Dermis microvascular lymphatic vessel endothelial cell (primary cell): ENCODE measurements around the gene ZNF576. TPM values are rescaled to one million over a fixed set of nuclear protein-coding genes. Genes with fewer than 3 reads are reported as not detected.
"Not testable (repeated sequence)": the region's sequence is repeated elsewhere in the genome, so short reads cannot be mapped to it uniquely, and the experiment has no call there.

Experiments used
- DNase-seq, 2 donors: peaks; one replicate each; pipeline versions ENCODE4 v3.0.0 to v3.0.0-alpha.2; 2010; ENCODE audit warnings: low read depth in 2 of 2
- total RNA-seq: library from RNA; depleted of rRNA; stranded (reverse); fragments of >200 nt; gene quantifications from 2 replicates; pipeline ENCODE4 v1.2.1, GENCODE V29; 2014

ZNF576 gene
- total RNA-seq, 1 donor from 2014 or later, result 6.7 TPM

- DNase-seq, result peak; percentile 22 to 50
Measured at GRCh38 chr19:43625918-43626579, 29.7 kb downstream of the ZNF576 start.

DNA sequence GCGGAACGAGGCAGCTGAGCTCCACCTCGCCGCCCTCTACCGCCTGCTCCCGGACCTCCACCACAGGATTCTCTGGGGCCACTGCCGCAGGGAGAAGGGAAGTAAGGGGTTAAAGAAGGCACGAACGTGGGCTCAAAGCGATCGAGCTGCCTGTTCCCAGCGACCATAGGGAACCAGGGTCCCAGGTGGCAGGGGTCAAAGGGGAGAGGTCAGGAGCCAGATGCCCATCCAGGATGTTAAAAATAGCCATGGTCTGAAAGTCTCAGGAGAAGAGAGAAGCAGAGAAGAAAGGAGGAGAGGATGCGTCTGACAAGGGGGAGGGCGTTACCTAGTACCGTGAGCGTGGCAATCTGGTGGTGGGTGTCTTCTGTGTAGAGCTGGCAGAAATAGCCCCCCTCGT lies 30.4 kb downstream of the ZNF576 start:
- DNase-seq, result no peak

DNA sequence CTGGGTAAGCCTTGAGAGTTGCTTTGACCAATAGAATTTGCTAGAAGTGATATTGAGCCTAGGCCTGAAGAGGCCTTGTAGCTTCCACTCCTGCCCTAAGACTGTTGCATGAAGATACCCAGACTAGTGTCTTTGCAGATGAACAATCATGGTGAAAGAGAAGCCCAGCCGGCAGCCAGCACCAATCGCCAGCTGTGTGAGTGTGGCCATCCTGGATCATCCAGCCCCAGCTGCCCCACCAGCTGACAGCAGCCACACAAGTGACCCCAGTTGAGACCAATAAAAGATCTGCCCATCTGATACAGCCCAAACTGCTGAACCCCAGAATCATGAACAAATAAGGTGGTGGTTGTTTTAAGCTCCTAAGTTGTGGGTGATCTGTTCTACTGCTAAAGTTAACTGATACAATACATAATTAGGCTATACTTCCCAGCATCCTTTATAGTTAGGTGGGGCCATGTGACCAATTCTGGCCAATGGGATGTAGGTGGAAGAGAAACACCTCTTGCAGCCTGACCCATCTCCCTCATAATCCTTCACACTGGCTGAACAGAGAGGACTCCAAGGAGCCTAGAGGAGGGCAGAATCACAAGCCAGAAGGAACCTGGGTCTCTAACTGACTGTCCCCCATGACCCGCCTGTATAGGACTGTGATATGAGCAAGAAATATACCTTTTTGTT lies 32.4 kb downstream of the ZNF576 start:
- DNase-seq, result no peak

DNA sequence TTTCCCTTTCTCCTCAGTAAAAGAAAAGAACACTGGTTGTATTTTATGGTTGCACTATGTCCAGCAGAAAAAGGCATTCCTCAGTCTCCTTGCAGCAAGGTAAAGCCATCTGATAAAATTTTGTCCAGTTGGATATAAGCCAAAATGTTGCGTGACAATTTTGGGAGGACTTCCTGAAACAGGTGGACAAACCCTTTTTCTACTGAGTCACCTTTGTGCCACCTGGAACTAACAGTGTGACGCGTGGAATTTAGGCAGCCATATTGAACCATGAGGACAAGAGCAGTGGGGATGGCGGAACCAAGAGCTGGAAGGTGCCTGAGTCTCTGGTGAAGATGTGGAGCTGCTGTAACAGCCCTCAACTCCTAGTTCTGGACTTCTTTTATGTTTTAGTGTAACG lies 35.1 kb downstream of the ZNF576 start:
- no peak for DNase-seq

- DNase-seq, result no peak
Measured at GRCh38 chr19:43633520-43633919, 37.1 kb downstream of the ZNF576 start.

- no peak for DNase-seq
Measured at GRCh38 chr19:43634068-43634467, 37.7 kb downstream of the ZNF576 start.

GRCh38 chr19:43634506-43634871 lies 38.1 kb downstream of the ZNF576 start:
- no peak for DNase-seq

- DNase-seq, result no peak
Measured at GRCh38 chr19:43634872-43635560, 38.6 kb downstream of the ZNF576 start.

- DNase-seq, result not testable (repeated sequence)
Measured at GRCh38 chr19:43635561-43635940, 39.2 kb downstream of the ZNF576 start.

DNA sequence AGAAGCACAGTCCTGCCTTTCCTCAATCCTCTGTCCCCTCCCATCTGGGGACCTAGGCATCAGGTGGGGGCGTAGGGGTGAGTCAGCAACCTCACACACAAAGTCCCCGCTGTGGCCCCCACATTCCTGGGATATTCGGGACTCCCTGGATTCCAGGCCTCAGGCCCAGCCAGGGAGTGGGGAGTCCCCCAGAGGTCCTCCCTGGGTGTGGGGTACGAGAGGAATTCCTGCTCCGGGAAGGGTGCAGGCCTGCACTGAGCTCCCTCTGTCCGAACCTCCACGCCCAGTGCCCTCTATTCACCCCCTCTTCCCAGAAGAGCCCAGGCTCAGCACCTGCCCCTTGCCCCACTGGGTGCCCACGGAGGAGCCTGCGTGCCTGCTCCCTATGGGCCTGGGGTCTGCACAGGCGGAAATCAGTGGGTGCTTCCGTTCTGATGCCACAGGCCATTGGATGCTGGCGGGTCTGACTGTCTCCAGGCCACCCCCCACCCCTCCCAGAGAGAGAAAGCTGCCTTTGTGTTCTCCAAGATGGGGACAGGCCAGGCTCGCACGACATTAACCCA lies 39.8 kb downstream of the ZNF576 start:
- DNase-seq, result no peak

DNA sequence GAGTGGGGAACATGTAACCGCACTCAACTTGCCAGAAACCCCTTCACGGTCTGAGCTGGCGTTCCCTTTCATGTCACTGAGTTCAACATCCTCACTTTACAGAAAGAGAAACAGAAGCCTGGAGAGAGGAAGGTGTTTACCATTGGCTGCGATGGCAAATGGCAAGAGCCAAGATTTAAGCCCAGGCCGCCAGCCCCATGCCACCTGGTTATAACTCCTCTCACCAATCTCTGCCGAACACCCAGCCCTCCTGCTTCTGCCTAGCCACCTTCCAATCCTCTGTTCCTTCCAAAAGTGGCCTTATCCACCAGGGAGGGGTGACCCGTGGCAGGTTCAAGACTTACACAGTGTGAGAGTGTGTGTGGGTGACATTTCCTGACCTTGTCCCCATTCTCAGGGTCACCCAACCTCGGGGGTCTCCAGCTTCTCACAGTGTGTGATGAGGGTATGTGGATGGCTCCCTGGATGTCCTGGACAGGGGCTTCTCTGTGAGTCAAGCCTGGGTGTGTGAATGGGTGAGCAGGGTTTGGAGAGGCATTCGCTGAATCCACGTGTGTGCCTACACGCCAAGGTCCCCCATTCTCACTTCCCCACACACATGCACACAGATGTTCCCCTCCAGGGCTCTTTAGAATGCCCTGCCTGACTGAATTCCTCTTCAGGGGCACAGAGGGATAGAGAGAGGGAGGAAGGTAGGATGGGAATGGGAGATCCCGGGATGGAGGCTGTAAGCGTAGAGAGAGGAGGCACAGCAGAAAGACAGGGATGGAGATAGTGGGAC lies 42.0 kb downstream of the ZNF576 start:
- DNase-seq, result no peak

DNA sequence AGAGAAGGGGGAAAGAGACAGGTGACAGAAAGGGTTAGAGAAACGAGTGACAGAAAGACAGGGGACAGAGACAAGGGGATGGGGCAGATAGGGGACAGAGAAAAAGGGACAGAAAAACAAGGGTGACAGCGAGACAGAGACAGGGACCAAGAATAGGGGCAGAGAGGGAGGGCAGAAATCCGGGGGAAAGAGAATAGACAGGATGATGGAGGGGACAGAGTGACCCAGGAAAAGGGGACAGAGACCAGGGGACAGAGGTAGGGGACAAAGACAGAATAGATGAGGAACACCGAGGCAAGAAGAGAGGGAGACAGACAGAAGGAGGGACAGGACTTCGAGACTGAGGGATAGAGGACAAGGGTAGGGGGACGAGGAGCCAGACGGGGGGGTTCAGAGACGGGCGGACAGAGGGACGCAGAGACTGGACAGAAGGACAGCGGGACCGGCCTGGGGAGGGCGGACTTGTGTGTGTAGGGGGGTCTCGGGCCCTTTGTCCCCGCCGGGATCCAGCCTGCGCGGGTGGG lies 42.7 kb downstream of the ZNF576 start:
- no peak for DNase-seq

DNA sequence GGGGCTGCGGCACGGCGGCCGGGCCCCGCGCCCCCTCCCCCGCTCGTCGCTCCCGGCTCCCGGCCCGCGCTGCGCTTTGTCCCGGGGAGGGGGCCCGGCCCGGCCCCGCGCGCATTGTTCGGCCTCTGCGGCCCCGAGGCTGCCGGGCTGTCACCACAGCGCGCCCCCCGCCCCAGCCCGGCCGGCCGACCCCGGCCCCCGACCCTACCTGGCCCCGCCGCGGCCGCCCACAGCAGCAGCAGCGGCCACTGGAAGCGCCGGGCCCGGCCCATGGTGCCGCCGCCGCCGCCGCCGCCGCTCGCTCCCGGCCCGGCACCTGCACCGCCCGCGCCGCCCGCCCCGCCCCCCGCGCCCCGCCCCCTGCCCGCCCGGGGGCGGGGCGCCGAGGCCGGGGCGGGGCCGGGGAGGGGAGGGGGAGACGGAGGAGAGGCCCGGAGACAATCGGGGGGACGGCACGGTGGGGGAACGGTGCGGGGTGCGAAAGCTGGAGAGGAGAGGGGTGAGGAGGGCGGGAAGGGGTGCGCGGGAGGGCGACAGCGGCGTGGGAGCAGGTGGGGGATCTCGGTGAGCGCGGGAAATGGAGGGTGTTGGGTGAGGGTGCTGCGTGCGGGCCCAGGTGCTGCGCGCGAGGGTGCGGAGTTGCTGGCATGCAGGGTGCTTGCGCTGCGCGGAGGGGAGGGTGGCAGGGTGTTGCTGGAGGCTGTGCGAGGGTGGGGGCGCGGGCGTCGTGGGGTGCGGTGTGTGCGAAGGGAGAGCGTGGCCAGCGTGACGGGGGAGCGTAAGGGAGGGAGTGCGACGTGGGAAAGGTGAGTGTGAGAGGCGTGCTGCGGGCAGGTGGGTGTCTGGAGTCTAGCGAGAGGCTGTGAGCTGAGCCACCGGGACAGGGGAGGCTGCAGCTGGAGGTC lies 43.4 kb downstream of the ZNF576 start, which contains the start of gene CADM4:
CADM4 (minus strand) TSS at position 332 of the 905 bp plus-strand sequence; CDS start at position 272, 60 bp downstream.
- peak in 1 of 2 donors; percentile 9 for DNase-seq

DNA sequence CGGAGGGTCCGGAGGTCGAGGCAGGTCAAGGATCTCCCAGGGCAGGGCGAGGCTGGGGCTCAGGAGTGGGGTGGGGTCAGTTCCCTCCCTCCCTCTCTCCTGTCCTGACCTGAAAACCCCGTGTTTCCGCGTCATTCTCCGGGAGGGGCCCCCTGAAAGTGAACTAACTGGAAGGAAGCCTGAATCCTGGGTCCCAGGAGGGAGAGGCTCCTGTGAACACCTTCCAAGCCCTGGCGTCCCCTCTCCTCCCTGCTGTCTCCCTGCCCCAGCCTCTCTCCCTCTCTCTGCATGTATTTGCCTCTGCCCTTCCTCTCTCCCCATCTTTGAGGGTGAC lies 44.0 kb downstream of the ZNF576 start:
- no peak for DNase-seq

DNA sequence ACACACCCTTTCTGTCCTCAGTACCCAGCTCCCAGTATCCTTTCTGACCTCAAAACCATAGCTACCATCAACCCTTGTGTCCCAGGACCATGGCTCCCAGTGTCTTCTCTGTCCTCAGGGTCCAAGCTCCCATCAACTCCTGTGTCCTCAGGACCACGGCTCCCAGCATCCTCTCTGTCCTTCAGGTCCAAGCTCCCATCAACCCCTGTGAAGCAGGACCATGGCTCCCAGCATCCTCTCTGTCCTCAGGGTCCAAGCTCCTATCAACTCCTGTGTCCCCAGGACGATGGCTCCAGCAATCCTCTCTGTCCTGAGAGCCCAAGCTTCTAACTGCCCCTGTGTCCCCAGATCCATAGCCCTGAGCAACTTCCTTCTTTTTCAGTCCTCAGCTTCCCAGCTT lies 44.9 kb downstream of the ZNF576 start:
- DNase-seq, result no peak

- no peak for DNase-seq
Measured at GRCh38 chr19:43642531-43642930, 46.1 kb downstream of the ZNF576 start.

- DNase-seq, result no peak
Measured at GRCh38 chr19:43643326-43643725, 46.9 kb downstream of the ZNF576 start.

DNA sequence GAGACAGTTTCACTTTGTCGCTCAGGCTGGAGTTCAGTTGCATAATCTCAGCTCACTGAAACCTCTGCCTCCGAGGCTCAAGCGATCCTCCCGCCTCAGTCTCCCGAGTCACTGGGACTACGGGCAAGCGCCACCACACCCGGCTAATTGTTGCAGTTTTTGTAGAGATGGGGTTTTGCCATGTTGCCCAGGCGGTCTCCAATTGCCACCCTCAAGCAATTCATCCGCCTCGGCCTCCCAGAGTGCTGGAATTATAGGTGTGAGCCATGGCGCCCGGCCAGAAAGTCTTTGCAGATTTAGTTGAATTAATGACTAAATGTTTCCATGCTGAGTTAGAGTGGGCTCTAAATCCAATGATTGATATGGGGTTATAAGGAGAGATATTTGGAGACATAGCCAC lies 47.8 kb downstream of the ZNF576 start:
- DNase-seq, result no peak

DNA sequence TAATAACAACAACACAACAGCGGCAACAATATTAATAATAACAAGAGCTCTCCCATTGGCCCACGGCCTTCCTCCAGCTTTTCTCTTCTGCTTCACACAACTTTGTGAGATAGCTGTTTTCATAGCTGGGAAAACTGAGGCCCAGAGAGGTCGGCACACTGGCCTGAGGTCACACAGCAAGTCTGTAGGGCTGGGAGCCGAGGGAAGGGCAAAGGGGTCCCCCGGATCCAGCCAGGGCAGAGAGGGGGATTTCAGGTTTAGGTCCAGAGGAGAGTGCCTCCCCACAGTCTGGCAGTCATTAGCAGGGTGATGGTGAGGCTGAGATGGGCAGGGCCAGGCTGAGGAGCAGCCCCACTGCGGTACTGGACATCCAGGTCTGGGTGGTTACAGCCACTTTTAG lies 52.2 kb downstream of the ZNF576 start:
- DNase-seq, result no peak

DNA sequence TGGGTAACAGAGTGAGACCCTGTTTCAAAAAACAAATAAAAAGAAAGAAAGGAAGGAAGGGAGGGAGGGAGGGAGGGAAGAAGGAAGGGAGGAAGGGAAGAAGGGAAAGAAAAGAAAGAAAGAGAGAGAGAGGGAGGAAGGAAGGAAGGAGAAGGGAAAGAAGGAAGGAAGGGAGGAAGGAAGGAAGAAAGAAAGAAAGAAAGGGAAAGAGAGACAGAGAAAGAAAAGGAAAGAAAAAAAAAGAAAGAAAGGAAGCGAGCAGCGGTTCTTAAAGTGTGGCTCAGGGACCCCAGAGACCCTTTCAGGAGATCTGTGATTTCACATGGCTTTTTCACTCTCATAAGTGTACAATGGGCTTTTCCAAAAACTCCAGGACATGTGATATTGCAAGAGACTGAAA lies 53.1 kb downstream of the ZNF576 start:
- DNase-seq, result no peak
